H9 (cell line): ENCODE measurements around the gene ABCA6. TPM values are rescaled to one million over a fixed set of nuclear protein-coding genes. Genes with fewer than 3 reads are reported as not detected.

Source experiments
- DNase-seq: peaks from one replicate; pipeline ENCODE4 v3.0.0-alpha.2; 2017
- H2AFZ ChIP-seq: one replicate; pipeline ENCODE4 v1.6.1; 2013; ENCODE audit warnings: mild to moderate bottlenecking, low read length, control low read depth, moderate library complexity
- H2AK5ac ChIP-seq: 2 replicates; pipeline ENCODE4 v1.6.1; 2013; ENCODE audit warnings: low read length, control low read depth, mixed read lengths; ENCODE audit not compliant: insufficient read length
- H2BK120ac ChIP-seq: one replicate; pipeline ENCODE4 v1.6.1; 2013; ENCODE audit warnings: low read depth, mild to moderate bottlenecking, low read length, control low read depth, inconsistent platforms; ENCODE audit not compliant: poor library complexity, severe bottlenecking
- H2BK12ac ChIP-seq: 2 replicates; pipeline ENCODE4 v1.6.1; 2013; ENCODE audit warnings: low read length, control low read depth, mixed read lengths, low read depth; ENCODE audit not compliant: insufficient read length
- H2BK15ac ChIP-seq: 2 replicates; pipeline ENCODE4 v1.6.1; 2013; ENCODE audit warnings: low read depth, low read length, control low read depth
- H2BK20ac ChIP-seq: one replicate; pipeline ENCODE4 v1.6.1; 2013; ENCODE audit warnings: low read depth, mild to moderate bottlenecking, low read length, control low read depth, inconsistent platforms; ENCODE audit not compliant: poor library complexity, severe bottlenecking
- H2BK5ac ChIP-seq: 2 replicates; pipeline ENCODE4 v1.6.1; 2013; ENCODE audit warnings: low read length, control low read depth, mixed read lengths; ENCODE audit not compliant: insufficient read length
- H3K14ac ChIP-seq: 2 replicates; pipeline ENCODE4 v1.6.1; 2013; ENCODE audit warnings: low read length, control low read depth; ENCODE audit not compliant: insufficient read depth
- H3K18ac ChIP-seq: 2 replicates; pipeline ENCODE4 v1.6.1; 2013; ENCODE audit warnings: low read depth, mild to moderate bottlenecking, mixed read lengths, low read length, control low read depth; ENCODE audit not compliant: insufficient read length
- H3K23ac ChIP-seq: 2 replicates; pipeline ENCODE4 v1.6.1; 2013; ENCODE audit warnings: low read length, control low read depth, mixed read lengths, low read depth; ENCODE audit not compliant: insufficient read length
- H3K23me2 ChIP-seq: 2 replicates; pipeline ENCODE4 v1.6.1; 2013; ENCODE audit warnings: low read depth, mild to moderate bottlenecking, mixed read lengths, low read length, control low read depth; ENCODE audit not compliant: insufficient read length, poor library complexity, severe bottlenecking
- H3K27ac ChIP-seq: 2 replicates; pipeline ENCODE4 v1.5.1; 2013; ENCODE audit warnings: low read length, control low read depth, mixed read lengths, low read depth; ENCODE audit not compliant: insufficient read length
- H3K27me3 ChIP-seq: 2 replicates; pipeline ENCODE4 v1.6.1; 2013; ENCODE audit warnings: low read length, control low read depth, inconsistent platforms; ENCODE audit not compliant: insufficient read depth
- H3K4ac ChIP-seq: 2 replicates; pipeline ENCODE4 v1.6.1; 2013; ENCODE audit warnings: low read depth, mild to moderate bottlenecking, control low read depth, inconsistent platforms, low read length, moderate library complexity
- H3K4me1 ChIP-seq: 2 replicates; pipeline ENCODE4 v1.6.1; 2013; ENCODE audit warnings: low read length, control low read depth, inconsistent platforms; ENCODE audit not compliant: insufficient read depth
- H3K4me2 ChIP-seq: 2 replicates; pipeline ENCODE4 v1.6.1; 2013; ENCODE audit warnings: low read length, control low read depth, mixed read lengths; ENCODE audit not compliant: insufficient read length, insufficient read depth
- H3K56ac ChIP-seq: 2 replicates; pipeline ENCODE4 v1.6.1; 2013; ENCODE audit warnings: low read depth, mild to moderate bottlenecking, mixed read lengths, low read length, control low read depth; ENCODE audit not compliant: insufficient read length
- H3K79me1 ChIP-seq: 2 replicates; pipeline ENCODE4 v1.6.1; 2013; ENCODE audit warnings: low read depth, mild to moderate bottlenecking, moderate library complexity, low read length, control low read depth, inconsistent platforms; ENCODE audit not compliant: insufficient read depth, poor library complexity, severe bottlenecking
- H3K79me2 ChIP-seq: 2 replicates; pipeline ENCODE4 v1.6.1; 2013; ENCODE audit warnings: low read length, control low read depth, inconsistent platforms; ENCODE audit not compliant: insufficient read depth
- H3K9ac ChIP-seq: 2 replicates; pipeline ENCODE4 v1.6.1; 2013; ENCODE audit warnings: low read length, control low read depth, mixed read lengths; ENCODE audit not compliant: insufficient read length; ENCODE audit errors: extremely low read depth
- H3K9me3 ChIP-seq: one replicate; pipeline ENCODE4 v1.6.1; 2013; ENCODE audit warnings: low read depth, low read length, inconsistent platforms; ENCODE audit not compliant: control insufficient read depth
- H3T11ph ChIP-seq: one replicate; pipeline ENCODE4 v1.6.1; 2013; ENCODE audit warnings: mild to moderate bottlenecking, low read length, control low read depth, inconsistent platforms
- H4K20me1 ChIP-seq: one replicate; pipeline ENCODE4 v1.6.1; 2013; ENCODE audit not compliant: control insufficient read depth, insufficient read length, insufficient read depth
- H4K5ac ChIP-seq: 2 replicates; pipeline ENCODE4 v1.6.1; 2013; ENCODE audit warnings: low read depth, mild to moderate bottlenecking, mixed read lengths, low read length, control low read depth; ENCODE audit not compliant: insufficient read length
- H4K8ac ChIP-seq: replicated peaks from 2 replicates; pipeline ENCODE4 v1.6.1; 2013; ENCODE audit warnings: low read length, control low read depth, mixed read lengths, low read depth; ENCODE audit not compliant: insufficient read length
- H4K91ac ChIP-seq: 2 replicates; pipeline ENCODE4 v1.6.1; 2013; ENCODE audit warnings: low read depth, mild to moderate bottlenecking, moderate library complexity, mixed read lengths, low read length, control low read depth; ENCODE audit not compliant: insufficient read length
- H3K27ac Mint-ChIP-seq, 3 experiments: 2 replicates in 2 of 3; 3 replicates in 1 of 3; pipeline ENCODE4 v1.8.0; 2020 to 2021; ENCODE audit warnings: mixed read lengths in 3 of 3, mild to moderate bottlenecking in 1 of 3, moderate library complexity in 1 of 3
- H3K27me3 Mint-ChIP-seq: 2 replicates; pipeline ENCODE4 v1.8.0; 2021; ENCODE audit warnings: low read depth, mild to moderate bottlenecking, moderate library complexity, mixed read lengths
- H3K36me3 Mint-ChIP-seq, 3 experiments: 2 replicates in 2 of 3; 3 replicates in 1 of 3; pipeline ENCODE4 v1.8.0; 2020 to 2021; ENCODE audit warnings: low read depth in 3 of 3, mixed read lengths in 3 of 3; ENCODE audit not compliant: insufficient read depth in 1 of 3
- H3K4me1 Mint-ChIP-seq, 2 experiments: 2 replicates each; pipeline ENCODE4 v1.8.0; 2020; ENCODE audit warnings: mixed read lengths in 2 of 2
- H3K4me3 Mint-ChIP-seq, 2 experiments: 2 replicates in 1 of 2; 3 replicates in 1 of 2; pipeline ENCODE4 v1.8.0; 2020 to 2021; ENCODE audit warnings: mild to moderate bottlenecking in 2 of 2, mixed read lengths in 2 of 2, moderate library complexity in 1 of 2
- H3K9me3 Mint-ChIP-seq, 2 experiments: 2 replicates in 1 of 2; 3 replicates in 1 of 2; pipeline ENCODE4 v1.8.0; 2020; ENCODE audit warnings: mild to moderate bottlenecking in 2 of 2, mixed read lengths in 2 of 2, moderate library complexity in 1 of 2
- CTCF ChIP-seq: fragments of 200-600 bp; sonication (generic); conservative IDR thresholded peaks from 3 replicates; pipeline ENCODE4 v1.8.0; 2021; ENCODE audit warnings: antibody characterized with exemption, mild to moderate bottlenecking
- WGBS: extraction: QIAGEN DNeasy Blood & Tissue Kit; methylation state at CpG from one replicate; pipeline ENCODE4 v1.1.7; 2013; ENCODE audit warnings: missing lambda C conversion rate, low lambda C conversion rate, mixed read lengths; ENCODE audit not compliant: insufficient read length; ENCODE audit errors: extremely low coverage; 5-methylcytosine and 5-hydroxymethylcytosine counted together
- total RNA-seq: library from RNA; stranded (reverse); gene quantifications from 2 replicates; pipeline ENCODE4 v1.2.1, GENCODE V29; 2021

The ABCA6 gene
- total RNA-seq, 1 experiment from 2014 or later, result not detected

- no CpG with 5 or more reads among the region's 2 CpGs for WGBS
These were observed 86.4 kb downstream of the ABCA6 start for GRCh38 chr17:69055334-69055733.

More at GRCh38 chr17:69055334-69055733, 86.4 kb downstream of the ABCA6 start:
- H3K9ac ChIP-seq, result no peak overlapping the region
- H4K91ac ChIP-seq, result no peak overlapping the region
- H3K23me2 ChIP-seq, result no peaks in the 10 kb centered on the region
- H4K20me1 ChIP-seq, result no peaks in the 10 kb centered on the region
- Mint-ChIP-seq H3K27ac (no peak overlapping the region), H3K9me3 (no peaks in the 10 kb centered on the region), H3K36me3 (no peaks in the 10 kb centered on the region), H3K4me3 (no peak overlapping the region), H3K27me3 (no peaks in the 10 kb centered on the region; the same call in 1 of the 2 replicates), H3K4me1 (no peaks in the 10 kb centered on the region)
- no peak overlapping the region for H3K56ac ChIP-seq
- no peaks in the 10 kb centered on the region for H3K27me3 ChIP-seq
- H2AK5ac ChIP-seq, result no peak overlapping the region
- no peak overlapping the region for H2AFZ ChIP-seq
- H3K4me2 ChIP-seq, result no peak overlapping the region
- no peak for TF ChIP-seq CTCF
- H2BK20ac ChIP-seq, result no peak overlapping the region
- H2BK15ac ChIP-seq, result no peak overlapping the region
- no peak overlapping the region for H3K18ac ChIP-seq
- no peak overlapping the region for H3T11ph ChIP-seq
- H3K79me1 ChIP-seq, result no peaks in the 10 kb centered on the region
- H4K8ac ChIP-seq, result no peak overlapping the region
- no peaks in the 10 kb centered on the region for H3K9me3 ChIP-seq
- no peak overlapping the region for H2BK5ac ChIP-seq
- no peak overlapping the region for H3K27ac ChIP-seq
- H3K4me1 ChIP-seq, result no peaks in the 10 kb centered on the region
- no peak for DNase-seq
- no peak overlapping the region for H3K4ac ChIP-seq
- H2BK120ac ChIP-seq, result no peak overlapping the region
- H2BK12ac ChIP-seq, result no peak overlapping the region
- no peak overlapping the region for H3K23ac ChIP-seq
- H4K5ac ChIP-seq, result no peak overlapping the region
- H3K14ac ChIP-seq, result no peak overlapping the region
- H3K79me2 ChIP-seq, result no peaks in the 10 kb centered on the region
